Ascending aorta (tissue), 2 donors: ENCODE results near the gene TRAPPC2B. TPM values are rescaled to one million over a fixed set of nuclear protein-coding genes. Genes with fewer than 3 reads are reported as not detected.

Experiments used
- DNase-seq, 2 donors: peaks; one replicate each; pipeline ENCODE4 v3.0.0-alpha.2; 2019; ENCODE audit warnings: low spot score in 2 of 2
- H3K27ac ChIP-seq, 2 donors: fragments of 200-600 bp; sonication (generic); one replicate each; pipeline ENCODE4 v1.5.1; 2016 to 2017; ENCODE audit warnings: mild to moderate bottlenecking in 1 of 2
- H3K27me3 ChIP-seq: fragments of 200-600 bp; sonication (generic); one replicate; pipeline ENCODE4 v1.5.1; 2017
- H3K36me3 ChIP-seq, 2 donors: fragments of 200-600 bp; sonication (generic); one replicate each; pipeline ENCODE4 v1.5.1; 2016
- H3K4me1 ChIP-seq, 2 donors: fragments of 200-600 bp; sonication (generic); one replicate each; pipeline ENCODE4 v1.5.1; 2016 to 2017; ENCODE audit warnings: mild to moderate bottlenecking in 1 of 2
- H3K4me3 ChIP-seq, 2 donors: fragments of 200-600 bp; sonication (generic); one replicate each; pipeline ENCODE4 v1.5.1; 2016 to 2017; ENCODE audit warnings: mild to moderate bottlenecking in 1 of 2
- H3K9me3 ChIP-seq, 2 donors: fragments of 200-600 bp; sonication (generic); one replicate each; pipeline ENCODE4 v1.5.1; 2016
- CTCF ChIP-seq, 3 experiments: fragments of 200-600 bp in 2 of 3; fragments of 450-650 bp in 1 of 3; sonication (generic) in 2 of 3; IDR thresholded peaks; one replicate each; pipeline ENCODE4 v1.5.1; 2016 to 2019; ENCODE audit warnings: antibody characterized with exemption in 3 of 3, mild to moderate bottlenecking in 1 of 3, moderate library complexity in 1 of 3
- intact Hi-C: fragments of 100-400 bp; cut with DNase I; formaldehyde crosslinking; loops from one replicate; pipeline ENCODE4 v1.15.1; 2023
- total RNA-seq: library from RNA; depleted of rRNA; stranded (reverse); fragments of >200 nt; gene quantifications from one replicate; pipeline ENCODE4 v1.1.0, GENCODE V29; 2016

Gene TRAPPC2B
- total RNA-seq, 1 donor from 2014 or later = 1.8 TPM

GRCh38 chr19:57338877-57339276 lies 24.5 kb upstream of the TRAPPC2B start:
- H3K27me3 ChIP-seq = no peaks in the 10 kb centered on the region
- no peaks in the 10 kb centered on the region for H3K4me1 ChIP-seq
- H3K27ac ChIP-seq = peak overlapping the region in 1 of 2 donors; percentile 62
- H3K36me3 ChIP-seq = peaks cover 0 to 3% of the 10 kb centered on the region in 2 donors
- intact Hi-C loops = no loop called here
- H3K9me3 ChIP-seq = peaks cover 0 to 56% of the 10 kb centered on the region in 2 donors
- TF ChIP-seq CTCF (IDR thresholded peaks at IDR 0.05) = no peak
- DNase-seq = no peak
- H3K4me3 ChIP-seq = no peak overlapping the region

GRCh38 chr19:57342582-57342981 lies 20.8 kb upstream of the TRAPPC2B start:
- Histone ChIP-seq H3K27ac (no peak overlapping the region), H3K36me3 (no peaks in the 10 kb centered on the region), H3K27me3 (no peaks in the 10 kb centered on the region), H3K4me3 (no peak overlapping the region), H3K4me1 (no peaks in the 10 kb centered on the region), H3K9me3 (peaks cover 0 to 23% of the 10 kb centered on the region in 2 donors)
- intact Hi-C loops = no loop called here
- TF ChIP-seq CTCF (IDR thresholded peaks at IDR 0.05) = no peak
- DNase-seq = no peak

- H3K27me3 ChIP-seq = no peaks in the 10 kb centered on the region
- peaks cover 2 to 10% of the 10 kb centered on the region in 2 donors for H3K9me3 ChIP-seq
- intact Hi-C loops = no loop called here
- no peak overlapping the region for H3K27ac ChIP-seq
- peaks cover 0 to 8% of the 10 kb centered on the region in 2 donors for H3K4me1 ChIP-seq
- no peak for DNase-seq
- TF ChIP-seq CTCF (IDR thresholded peaks at IDR 0.05) = no peak
- peaks cover 5 to 7% of the 10 kb centered on the region in 2 donors for H3K36me3 ChIP-seq
- H3K4me3 ChIP-seq = no peak overlapping the region
These were observed 15.2 kb upstream of the TRAPPC2B start for GRCh38 chr19:57348136-57348535.

GRCh38 chr19:57350877-57351805 lies 12.2 kb upstream of the TRAPPC2B start, which contains the start of gene ZNF304:
TSS of gene ZNF304 (plus strand) at chr19:57351271. CDS start at chr19:57351665, 394 bp downstream.
- Histone ChIP-seq H3K4me3 (peak within 1 kb of the TSS; percentile 71 to 75), H3K4me1 (peaks cover 0 to 8% of the 10 kb centered on the region in 2 donors), H3K27me3 (no peaks in the 10 kb centered on the region), H3K27ac (peak within 1 kb of the TSS; percentile 56 to 72), H3K36me3 (peaks cover 34 to 37% of the 10 kb centered on the region in 2 donors), H3K9me3 (peaks cover 31 to 40% of the 10 kb centered on the region in 2 donors)
- TF ChIP-seq CTCF (IDR thresholded peaks at IDR 0.05) = no peak
- intact Hi-C loops = loop anchor here (1.0 to 5.0 kb wide), 2 partner anchors 38 to 69 kb away; partner anchors contain the start of genes ZNF460 and ZNF548
- peak; percentile 79 to 95 for DNase-seq

- H3K27me3 ChIP-seq = no peaks in the 10 kb centered on the region
- H3K4me3 ChIP-seq = peak overlapping the region; percentile 71 to 75
- H3K27ac ChIP-seq = peak overlapping the region; percentile 56 to 72
- H3K36me3 ChIP-seq = peaks cover 41 to 45% of the 10 kb centered on the region in 2 donors
- no peak for TF ChIP-seq CTCF (IDR thresholded peaks at IDR 0.05)
- no peak for DNase-seq
- H3K9me3 ChIP-seq = peaks cover 37 to 47% of the 10 kb centered on the region in 2 donors
- peaks cover 0 to 8% of the 10 kb centered on the region in 2 donors for H3K4me1 ChIP-seq
- intact Hi-C loops = loop anchor here (1.0 to 5.0 kb wide), 2 partner anchors 37 to 70 kb away; partner anchors contain the start of genes ZNF460 and ZNF548
These were observed 11.5 kb upstream of the TRAPPC2B start for GRCh38 chr19:57351867-57352266.
